Measurements from ENCODE around the gene SMCO3.

DNA sequence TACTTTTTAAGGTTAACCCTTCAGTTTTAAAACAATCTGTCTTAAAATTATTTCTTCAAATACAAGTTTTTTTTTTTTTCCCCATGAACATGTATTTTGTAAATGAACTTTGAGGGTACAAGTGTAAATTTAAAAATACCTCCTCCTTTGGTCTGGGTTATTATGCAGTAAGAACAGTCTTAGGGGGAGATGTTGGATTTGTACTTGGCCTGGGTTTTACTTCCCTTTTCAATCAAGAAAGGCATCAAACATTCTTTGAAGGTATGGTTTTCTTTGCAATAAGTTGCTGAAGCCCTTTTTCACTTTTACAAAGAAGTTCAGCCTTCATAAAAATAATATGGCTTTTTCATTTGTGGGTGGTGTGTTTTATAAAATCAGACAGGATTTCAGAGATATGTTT, 31.2 kb downstream of the SMCO3 start:
- no peak for TF ChIP-seq POLR2A (IDR thresholded peaks at IDR 0.05; ENCODE audit: low read depth, low read length)
- no peak for TF ChIP-seq TAF1 (IDR thresholded peaks at IDR 0.05; ENCODE audit: borderline replicate concordance, low read depth, low read length)
- no peak for TF ChIP-seq POLR2AphosphoS5 (IDR thresholded peaks at IDR 0.05; ENCODE audit: low read depth, low read length)

All from GM12892 (cell line).